NT2/D1 (cell line): ENCODE results near the gene RB1.

ENCODE experiments used
- DNase-seq: peaks from one replicate; pipeline ENCODE4 v3.0.0-alpha.2; 2011; ENCODE audit warnings: low read depth, low spot score
- H3K27me3 ChIP-seq: 2 replicates; pipeline ENCODE4 v1.6.0; 2011; ENCODE audit warnings: mild to moderate bottlenecking; ENCODE audit not compliant: insufficient read length, insufficient read depth
- H3K36me3 ChIP-seq: 2 replicates; pipeline ENCODE4 v1.6.1; 2011; ENCODE audit warnings: mild to moderate bottlenecking, low read length, mixed read lengths; ENCODE audit not compliant: insufficient read depth, insufficient read length
- H3K4me1 ChIP-seq: 2 replicates; pipeline ENCODE4 v1.5.1; 2011; ENCODE audit not compliant: insufficient read depth, insufficient read length
- H3K4me3 ChIP-seq: 2 replicates; pipeline ENCODE4 v1.5.1; 2011; ENCODE audit warnings: low read depth; ENCODE audit not compliant: insufficient read length
- H3K9ac ChIP-seq: 2 replicates; pipeline ENCODE4 v1.6.0; 2011; ENCODE audit warnings: low read depth; ENCODE audit not compliant: insufficient read length
- H3K9me3 ChIP-seq: 2 replicates; pipeline ENCODE4 v1.5.1; 2011; ENCODE audit warnings: mild to moderate bottlenecking, low read length; ENCODE audit not compliant: insufficient read depth
- SUZ12 ChIP-seq: IDR thresholded peaks from 2 replicates; pipeline ENCODE4 v1.6.1; 2011; ENCODE audit not compliant: insufficient read length, insufficient read depth; ENCODE audit errors: extremely low read depth
- YY1 ChIP-seq: IDR thresholded peaks from 2 replicates; pipeline ENCODE4 v1.6.1; 2011; ENCODE audit not compliant: insufficient read length, insufficient read depth
- ZNF274 ChIP-seq: IDR thresholded peaks from 2 replicates; pipeline ENCODE4 v1.6.1; 2011; ENCODE audit warnings: mild to moderate bottlenecking, low read depth, low read length

The RB1 gene

GRCh38 chr13:48485432-48485831 lies 181.9 kb downstream of the RB1 start:
- no peak overlapping the region for H3K4me3 ChIP-seq
- no peaks in the 10 kb centered on the region for H3K9me3 ChIP-seq
- TF ChIP-seq ZNF274 (no peak), SUZ12 (no peak), YY1 (no peak)
- H3K9ac ChIP-seq: no peak overlapping the region
- H3K4me1 ChIP-seq: no peaks in the 10 kb centered on the region
- DNase-seq: no peak
- H3K36me3 ChIP-seq: no peaks in the 10 kb centered on the region
- H3K27me3 ChIP-seq: no peaks in the 10 kb centered on the region

- no peaks in the 10 kb centered on the region for H3K36me3 ChIP-seq
- no peaks in the 10 kb centered on the region for H3K9me3 ChIP-seq
- no peaks in the 10 kb centered on the region for H3K4me1 ChIP-seq
- H3K4me3 ChIP-seq: no peak overlapping the region
- TF ChIP-seq SUZ12: no peak
- DNase-seq: no peak
- no peak overlapping the region for H3K9ac ChIP-seq
- H3K27me3 ChIP-seq: no peaks in the 10 kb centered on the region
Measured at GRCh38 chr13:48486362-48486761, 182.8 kb downstream of the RB1 start.

DNA sequence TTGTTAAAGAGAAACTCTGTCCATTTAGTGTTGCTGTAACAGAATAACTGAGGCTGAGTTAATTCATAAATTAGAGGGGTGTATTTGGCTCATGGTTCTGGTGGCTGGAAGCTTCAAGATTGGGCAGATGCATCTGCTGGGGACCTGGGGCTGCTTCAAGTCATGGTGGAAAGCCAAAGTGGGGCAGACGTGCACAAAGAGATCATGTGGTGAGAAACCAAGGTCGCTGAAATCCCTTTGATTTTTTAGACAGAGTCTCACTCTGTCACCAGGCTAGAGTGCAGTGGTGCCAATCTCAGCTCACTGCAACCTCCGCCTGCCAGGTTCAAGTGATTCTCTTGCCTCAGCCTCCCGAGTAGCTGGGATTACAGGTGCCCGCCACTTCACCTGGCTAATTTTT lies 183.3 kb downstream of the RB1 start:
- Histone ChIP-seq H3K4me3 (no peak overlapping the region), H3K4me1 (no peaks in the 10 kb centered on the region), H3K27me3 (no peaks in the 10 kb centered on the region), H3K36me3 (no peaks in the 10 kb centered on the region), H3K9me3 (no peaks in the 10 kb centered on the region), H3K9ac (no peak overlapping the region)
- DNase-seq: no peak
- TF ChIP-seq ZNF274: no peak
- TF ChIP-seq YY1: no peak
- TF ChIP-seq SUZ12: no peak

DNA sequence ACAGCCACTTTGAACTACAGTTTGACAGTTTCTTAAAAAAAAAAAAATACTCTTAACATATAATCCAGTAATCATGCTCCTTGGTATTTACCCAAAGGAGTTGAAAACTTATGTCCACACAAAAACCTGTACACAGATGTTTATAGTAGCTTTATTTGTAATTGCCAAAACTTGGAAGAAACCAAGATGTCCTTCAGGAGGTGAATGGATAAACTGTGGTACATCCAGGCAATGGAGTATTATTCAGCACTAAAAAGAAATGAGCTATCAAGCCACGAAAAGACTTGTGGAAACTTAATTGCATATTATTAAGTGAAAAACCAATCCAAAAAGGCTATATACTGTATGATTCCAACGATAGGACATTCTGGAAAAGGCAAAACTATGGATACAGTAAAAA lies 184.4 kb downstream of the RB1 start:
- TF ChIP-seq YY1 (no peak), SUZ12 (no peak), ZNF274 (no peak)

GRCh38 chr13:48488995-48489394 lies 185.4 kb downstream of the RB1 start:
- Histone ChIP-seq H3K4me1 (no peaks in the 10 kb centered on the region), H3K4me3 (no peak overlapping the region), H3K9ac (no peak overlapping the region), H3K36me3 (no peaks in the 10 kb centered on the region), H3K9me3 (no peaks in the 10 kb centered on the region), H3K27me3 (no peaks in the 10 kb centered on the region)
- TF ChIP-seq YY1 (no peak), ZNF274 (no peak), SUZ12 (no peak)
- no peak for DNase-seq

More for the DNA sequence above, 184.4 kb downstream of the RB1 start:
- no peak for DNase-seq
- no peaks in the 10 kb centered on the region for H3K36me3 ChIP-seq
- no peaks in the 10 kb centered on the region for H3K9me3 ChIP-seq
- H3K4me3 ChIP-seq: no peak overlapping the region
- H3K27me3 ChIP-seq: no peaks in the 10 kb centered on the region
- H3K9ac ChIP-seq: no peak overlapping the region
- H3K4me1 ChIP-seq: no peaks in the 10 kb centered on the region

DNA sequence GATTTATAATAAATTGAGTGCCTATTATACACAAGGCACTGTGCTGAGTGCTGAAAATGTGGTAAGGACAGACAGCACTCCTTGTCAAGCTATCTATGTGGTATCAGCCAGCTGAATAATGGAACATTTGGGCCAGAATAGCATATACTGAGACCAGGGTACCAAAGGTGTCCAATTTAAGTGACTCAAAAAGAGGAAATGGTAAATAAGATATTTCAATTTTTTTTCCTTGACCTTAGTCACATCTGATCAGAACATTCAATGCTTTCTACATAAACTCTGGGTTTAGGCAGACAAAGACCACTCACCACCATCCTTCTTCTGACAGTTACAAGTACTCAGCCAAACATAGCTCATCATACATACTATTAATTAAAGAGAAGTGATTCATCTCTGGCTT lies 186.1 kb downstream of the RB1 start:
- H3K4me1 ChIP-seq: no peaks in the 10 kb centered on the region
- H3K4me3 ChIP-seq: no peak overlapping the region
- TF ChIP-seq YY1: no peak
- TF ChIP-seq SUZ12: no peak
- TF ChIP-seq ZNF274: no peak
- no peaks in the 10 kb centered on the region for H3K27me3 ChIP-seq
- no peaks in the 10 kb centered on the region for H3K9me3 ChIP-seq
- no peaks in the 10 kb centered on the region for H3K36me3 ChIP-seq
- H3K9ac ChIP-seq: no peak overlapping the region
- DNase-seq: no peak

DNA sequence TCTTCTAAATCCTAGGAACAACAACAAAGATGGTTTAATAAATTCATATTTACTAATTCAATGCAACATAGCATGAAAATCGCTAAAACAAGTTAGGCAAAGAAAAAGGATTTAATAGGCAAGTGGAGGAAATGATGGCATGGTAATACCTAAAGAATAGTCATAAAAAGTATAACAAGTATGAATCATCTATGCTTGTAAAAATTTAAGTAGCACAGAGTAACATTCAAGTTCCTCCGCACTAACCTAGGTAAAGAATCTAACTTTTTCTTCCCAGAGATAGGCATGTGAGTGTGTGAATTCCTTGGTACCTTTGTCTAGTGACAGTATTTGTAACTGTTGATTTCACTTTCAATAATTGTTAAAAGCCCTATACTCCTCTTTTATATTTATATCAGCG lies 186.7 kb downstream of the RB1 start:
- no peak for TF ChIP-seq SUZ12
- no peak for TF ChIP-seq YY1
- no peak for TF ChIP-seq ZNF274
- H3K4me1 ChIP-seq: no peaks in the 10 kb centered on the region

More for the DNA sequence above, 186.7 kb downstream of the RB1 start:
- Histone ChIP-seq H3K27me3 (no peaks in the 10 kb centered on the region), H3K9me3 (no peaks in the 10 kb centered on the region), H3K4me3 (no peak overlapping the region), H3K36me3 (no peaks in the 10 kb centered on the region), H3K9ac (no peak overlapping the region)
- no peak for DNase-seq
